ENCODE data around the gene EAPP.
"Not testable (repeated sequence)": the region's sequence is repeated elsewhere in the genome, so short reads cannot be mapped to it uniquely, and the experiment has no call there.

Gene EAPP

GRCh38 chr14:34555583-34556497 is 16.3 kb upstream of the EAPP start:
- WGBS, 2 experiments, result no CpG with 5 or more reads among the region's 49 CpGs
- H3K4me3 ChIP-seq (ENCODE audit: insufficient read depth, low read depth, low read length); H3K4me1 ChIP-seq (ENCODE audit: control insufficient read depth, insufficient read depth, low read length): not testable (repeated sequence)

GRCh38 chr14:34554540-34555250 is 15.2 kb upstream of the EAPP start:
- WGBS, 2 experiments, result 82 to 92% methylated on average over 9 of the region's 9 CpGs
- Histone ChIP-seq H3K36me3 (ENCODE audit: control insufficient read depth, insufficient read depth, low read length) (no peaks in the 10 kb centered on the region), H3K4me3 (ENCODE audit: insufficient read depth, low read depth, low read length) (no peak overlapping the region), H3K27ac (ENCODE audit: insufficient read depth, low read depth, low read length, poor library complexity, severe bottlenecking) (peak overlapping the region; percentile 42), H3K27me3 (ENCODE audit: control insufficient read depth, insufficient read depth, low read length, poor library complexity, severe bottlenecking) (no peaks in the 10 kb centered on the region), H3K4me1 (ENCODE audit: control insufficient read depth, insufficient read depth, low read length) (peaks cover 3% of the 10 kb centered on the region), H3K9me3 (ENCODE audit: control insufficient read depth, low read length) (no peaks in the 10 kb centered on the region)

More at GRCh38 chr14:34555583-34556497, 16.3 kb upstream of the EAPP start:
- not testable (repeated sequence) for H3K9me3 ChIP-seq (ENCODE audit: control insufficient read depth, low read length); H3K27ac ChIP-seq (ENCODE audit: insufficient read depth, low read depth, low read length, poor library complexity, severe bottlenecking); H3K27me3 ChIP-seq (ENCODE audit: control insufficient read depth, insufficient read depth, low read length, poor library complexity, severe bottlenecking); H3K36me3 ChIP-seq (ENCODE audit: control insufficient read depth, insufficient read depth, low read length)

- H3K36me3 ChIP-seq (ENCODE audit: control insufficient read depth, insufficient read depth, low read length); H3K9me3 ChIP-seq (ENCODE audit: control insufficient read depth, low read length); H3K27me3 ChIP-seq (ENCODE audit: control insufficient read depth, insufficient read depth, low read length, poor library complexity, severe bottlenecking); H3K4me1 ChIP-seq (ENCODE audit: control insufficient read depth, insufficient read depth, low read length); H3K27ac ChIP-seq (ENCODE audit: insufficient read depth, low read depth, low read length, poor library complexity, severe bottlenecking); H3K4me3 ChIP-seq (ENCODE audit: insufficient read depth, low read depth, low read length): not testable (repeated sequence)
- 88 to 91% methylated on average over 19 of the region's 19 CpGs for WGBS, 2 experiments
Observed at GRCh38 chr14:34549276-34549966, 9.9 kb upstream of the EAPP start.

- 90 to 92% methylated on average over 14 of the region's 14 CpGs for WGBS, 2 experiments
- H3K27ac ChIP-seq (ENCODE audit: insufficient read depth, low read depth, low read length, poor library complexity, severe bottlenecking), result no peak overlapping the region
- no peaks in the 10 kb centered on the region for H3K4me1 ChIP-seq (ENCODE audit: control insufficient read depth, insufficient read depth, low read length)
- H3K9me3 ChIP-seq (ENCODE audit: control insufficient read depth, low read length), result no peaks in the 10 kb centered on the region
- H3K4me3 ChIP-seq (ENCODE audit: insufficient read depth, low read depth, low read length), result no peak overlapping the region
- no peaks in the 10 kb centered on the region for H3K36me3 ChIP-seq (ENCODE audit: control insufficient read depth, insufficient read depth, low read length)
- no peaks in the 10 kb centered on the region for H3K27me3 ChIP-seq (ENCODE audit: control insufficient read depth, insufficient read depth, low read length, poor library complexity, severe bottlenecking)
Observed at GRCh38 chr14:34548472-34548981, 9.0 kb upstream of the EAPP start.

- H3K4me1 ChIP-seq (ENCODE audit: control insufficient read depth, insufficient read depth, low read length); H3K27me3 ChIP-seq (ENCODE audit: control insufficient read depth, insufficient read depth, low read length, poor library complexity, severe bottlenecking); H3K9me3 ChIP-seq (ENCODE audit: control insufficient read depth, low read length); H3K4me3 ChIP-seq (ENCODE audit: insufficient read depth, low read depth, low read length); H3K36me3 ChIP-seq (ENCODE audit: control insufficient read depth, insufficient read depth, low read length); H3K27ac ChIP-seq (ENCODE audit: insufficient read depth, low read depth, low read length, poor library complexity, severe bottlenecking): not testable (repeated sequence)
- WGBS, 2 experiments, result no CpG with 5 or more reads among the region's 16 CpGs
Observed at GRCh38 chr14:34547136-34547520, 7.6 kb upstream of the EAPP start.

GRCh38 chr14:34546272-34547135 is 7.0 kb upstream of the EAPP start:
- not testable (repeated sequence) for H3K9me3 ChIP-seq (ENCODE audit: control insufficient read depth, low read length); H3K27ac ChIP-seq (ENCODE audit: insufficient read depth, low read depth, low read length, poor library complexity, severe bottlenecking); H3K36me3 ChIP-seq (ENCODE audit: control insufficient read depth, insufficient read depth, low read length); H3K27me3 ChIP-seq (ENCODE audit: control insufficient read depth, insufficient read depth, low read length, poor library complexity, severe bottlenecking); H3K4me1 ChIP-seq (ENCODE audit: control insufficient read depth, insufficient read depth, low read length); H3K4me3 ChIP-seq (ENCODE audit: insufficient read depth, low read depth, low read length)
- no CpG with 5 or more reads among the region's 68 CpGs for WGBS, 2 experiments

GRCh38 chr14:34540181-34541059 is 919 bp upstream of the EAPP start:
- peak overlapping the region; percentile 81 for H3K4me3 ChIP-seq (ENCODE audit: insufficient read depth, low read depth, low read length)
- H3K9me3 ChIP-seq (ENCODE audit: control insufficient read depth, low read length); H3K4me1 ChIP-seq (ENCODE audit: control insufficient read depth, insufficient read depth, low read length); H3K36me3 ChIP-seq (ENCODE audit: control insufficient read depth, insufficient read depth, low read length); H3K27me3 ChIP-seq (ENCODE audit: control insufficient read depth, insufficient read depth, low read length, poor library complexity, severe bottlenecking); H3K27ac ChIP-seq (ENCODE audit: insufficient read depth, low read depth, low read length, poor library complexity, severe bottlenecking): not testable (repeated sequence)
- WGBS, 2 experiments, result 92 to 94% methylated on average over 13 of the region's 19 CpGs

- H3K4me1 ChIP-seq (ENCODE audit: control insufficient read depth, insufficient read depth, low read length), result no peaks in the 10 kb centered on the region
- WGBS, 2 experiments, result 10 to 11% methylated on average over 15 of the region's 15 CpGs
- H3K27me3 ChIP-seq (ENCODE audit: control insufficient read depth, insufficient read depth, low read length, poor library complexity, severe bottlenecking), result no peaks in the 10 kb centered on the region
- H3K4me3 ChIP-seq (ENCODE audit: insufficient read depth, low read depth, low read length), result peak overlapping the region; percentile 81
- no peaks in the 10 kb centered on the region for H3K9me3 ChIP-seq (ENCODE audit: control insufficient read depth, low read length)
- H3K36me3 ChIP-seq (ENCODE audit: control insufficient read depth, insufficient read depth, low read length), result peaks cover 4% of the 10 kb centered on the region
- H3K27ac ChIP-seq (ENCODE audit: insufficient read depth, low read depth, low read length, poor library complexity, severe bottlenecking), result peak overlapping the region; percentile 96
Observed at GRCh38 chr14:34538871-34539406, 562 bp downstream of the EAPP start.

GRCh38 chr14:34538096-34538495 is 1.4 kb downstream of the EAPP start:
- Histone ChIP-seq H3K36me3 (ENCODE audit: control insufficient read depth, insufficient read depth, low read length) (peaks cover 12% of the 10 kb centered on the region), H3K4me3 (ENCODE audit: insufficient read depth, low read depth, low read length) (peak overlapping the region; percentile 81)
- not testable (repeated sequence) for H3K4me1 ChIP-seq (ENCODE audit: control insufficient read depth, insufficient read depth, low read length); H3K27ac ChIP-seq (ENCODE audit: insufficient read depth, low read depth, low read length, poor library complexity, severe bottlenecking); H3K9me3 ChIP-seq (ENCODE audit: control insufficient read depth, low read length); H3K27me3 ChIP-seq (ENCODE audit: control insufficient read depth, insufficient read depth, low read length, poor library complexity, severe bottlenecking)
- 92% methylated on average over 6 of the region's 6 CpGs for WGBS, 2 experiments
